ENCODE measurements around the gene BCAR1.
"Not testable (repeated sequence)": the region's sequence is repeated elsewhere in the genome, so short reads cannot be mapped to it uniquely, and the experiment has no call there.

DNA sequence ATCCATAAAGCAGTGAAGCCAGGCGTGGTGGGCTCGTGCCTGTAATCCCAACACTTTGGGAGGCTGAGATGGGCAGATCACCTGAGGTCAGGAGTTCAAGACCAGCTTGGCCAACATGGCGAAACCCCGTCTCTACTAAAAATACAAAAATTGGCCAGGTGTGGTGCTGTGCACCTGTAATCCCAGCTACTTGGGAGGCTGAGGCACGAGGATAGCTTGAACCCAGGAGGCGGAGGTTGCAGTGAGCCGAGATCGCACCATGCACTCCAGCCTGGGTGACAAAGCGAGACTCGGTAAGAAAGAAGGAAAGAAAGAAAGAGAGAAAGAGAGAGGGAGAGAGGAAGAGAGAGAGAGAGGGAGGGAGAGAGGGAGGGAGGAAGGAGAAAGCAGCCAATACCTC lies 21.2 kb upstream of the BCAR1 start:
- TF ChIP-seq POLR2AphosphoS5, TAF1, POLR2A (IDR thresholded peaks at IDR 0.05; ENCODE audit: low read depth, low read length): not testable (repeated sequence)
